ENCODE results near the gene CSPG4. TPM values are rescaled to one million over a fixed set of nuclear protein-coding genes. Genes with fewer than 3 reads are reported as not detected.

CSPG4 gene
- total RNA-seq, 6 experiments from 2014 or later: 81.2 to 111 (median 95.7) TPM

DNA sequence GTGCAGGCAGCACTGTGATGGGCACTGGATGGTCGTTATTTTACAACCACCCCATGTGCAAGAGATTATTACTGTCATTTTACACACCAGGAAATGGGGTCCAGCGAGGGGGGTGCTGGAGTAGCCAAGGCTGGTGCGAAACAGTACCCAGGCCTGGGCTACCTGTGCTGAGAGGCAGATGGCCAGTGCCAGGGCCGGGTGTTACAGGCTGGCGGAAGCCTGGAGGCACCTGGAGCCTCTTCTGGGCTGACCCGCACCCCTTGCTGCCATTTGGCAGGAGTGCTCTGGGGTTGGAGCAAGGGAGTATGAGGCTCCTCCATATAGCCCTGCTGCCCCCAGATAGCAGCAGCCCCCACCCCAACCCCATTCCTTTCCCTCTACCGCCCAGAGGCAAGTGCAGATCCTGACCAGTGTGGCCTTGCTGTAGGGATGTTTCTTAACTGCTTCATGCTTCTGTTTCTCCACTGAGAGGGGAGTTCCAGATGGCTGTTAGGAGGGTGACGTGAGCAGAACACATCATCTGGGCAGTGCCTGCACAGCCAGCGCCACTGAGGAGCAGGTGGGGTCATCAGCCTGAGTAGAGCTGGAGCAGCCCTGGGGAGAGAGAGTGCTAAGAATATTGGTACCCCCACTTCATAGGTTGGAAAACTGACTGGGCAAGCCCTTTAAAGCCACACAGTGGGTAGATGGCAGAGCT, 49.7 kb downstream of the CSPG4 start:
- TF ChIP-seq, protein P1, sequence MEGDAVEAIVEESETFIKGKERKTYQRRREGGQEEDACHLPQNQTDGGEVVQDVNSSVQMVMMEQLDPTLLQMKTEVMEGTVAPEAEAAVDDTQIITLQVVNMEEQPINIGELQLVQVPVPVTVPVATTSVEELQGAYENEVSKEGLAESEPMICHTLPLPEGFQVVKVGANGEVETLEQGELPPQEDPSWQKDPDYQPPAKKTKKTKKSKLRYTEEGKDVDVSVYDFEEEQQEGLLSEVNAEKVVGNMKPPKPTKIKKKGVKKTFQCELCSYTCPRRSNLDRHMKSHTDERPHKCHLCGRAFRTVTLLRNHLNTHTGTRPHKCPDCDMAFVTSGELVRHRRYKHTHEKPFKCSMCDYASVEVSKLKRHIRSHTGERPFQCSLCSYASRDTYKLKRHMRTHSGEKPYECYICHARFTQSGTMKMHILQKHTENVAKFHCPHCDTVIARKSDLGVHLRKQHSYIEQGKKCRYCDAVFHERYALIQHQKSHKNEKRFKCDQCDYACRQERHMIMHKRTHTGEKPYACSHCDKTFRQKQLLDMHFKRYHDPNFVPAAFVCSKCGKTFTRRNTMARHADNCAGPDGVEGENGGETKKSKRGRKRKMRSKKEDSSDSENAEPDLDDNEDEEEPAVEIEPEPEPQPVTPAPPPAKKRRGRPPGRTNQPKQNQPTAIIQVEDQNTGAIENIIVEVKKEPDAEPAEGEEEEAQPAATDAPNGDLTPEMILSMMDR (IDR thresholded peaks at IDR 0.05): no peak
- Mint-ChIP-seq H3K36me3 (ENCODE audit: low read depth) (peaks cover 14% of the 10 kb centered on the region), H3K4me3 (peak overlapping the region; percentile 5; the same call in 1 of the 2 replicates), H3K27me3 (ENCODE audit: insufficient read depth) (peaks cover 15% of the 10 kb centered on the region), H3K9me3 (0 out of 2 replicates have a peak, but pooled peaks cover 4% of the 10 kb centered on the region), H3K4me1 (ENCODE audit: low read depth) (peaks cover 65% of the 10 kb centered on the region), H3K27ac (peak overlapping the region; percentile 100)
- DNase-seq: no peak

DNA sequence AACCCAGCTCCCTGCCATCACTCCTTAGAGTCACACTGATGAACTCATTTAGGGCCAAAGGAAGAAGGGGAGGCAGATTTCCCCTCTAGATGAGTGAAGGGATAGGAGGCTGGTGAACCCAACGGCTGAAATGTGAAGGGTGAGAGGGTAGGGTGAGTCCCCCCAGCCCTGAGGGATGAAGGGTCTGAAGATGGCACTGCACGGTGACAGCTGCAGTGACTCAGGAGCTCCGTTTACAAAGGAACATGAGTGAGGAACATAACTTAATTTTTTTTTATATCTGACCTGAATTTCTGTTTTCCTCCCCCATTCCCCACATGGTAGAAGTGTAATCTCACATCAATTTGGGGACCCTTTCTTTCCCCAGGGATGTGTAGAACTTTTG, 50.9 kb downstream of the CSPG4 start:
- DNase-seq: no peak
- peak overlapping the region; percentile 100 for H3K27ac Mint-ChIP-seq
- H3K9me3 Mint-ChIP-seq: 0 out of 2 replicates have a peak, but pooled peaks cover 4% of the 10 kb centered on the region
- peaks cover 9% of the 10 kb centered on the region for H3K27me3 Mint-ChIP-seq (ENCODE audit: insufficient read depth)
- peak overlapping the region; percentile 79 for H3K4me3 Mint-ChIP-seq
- peaks cover 53% of the 10 kb centered on the region for H3K4me1 Mint-ChIP-seq (ENCODE audit: low read depth)
- TF ChIP-seq, protein P1 (IDR thresholded peaks at IDR 0.05): no peak
- peaks cover 14% of the 10 kb centered on the region for H3K36me3 Mint-ChIP-seq (ENCODE audit: low read depth)

DNA sequence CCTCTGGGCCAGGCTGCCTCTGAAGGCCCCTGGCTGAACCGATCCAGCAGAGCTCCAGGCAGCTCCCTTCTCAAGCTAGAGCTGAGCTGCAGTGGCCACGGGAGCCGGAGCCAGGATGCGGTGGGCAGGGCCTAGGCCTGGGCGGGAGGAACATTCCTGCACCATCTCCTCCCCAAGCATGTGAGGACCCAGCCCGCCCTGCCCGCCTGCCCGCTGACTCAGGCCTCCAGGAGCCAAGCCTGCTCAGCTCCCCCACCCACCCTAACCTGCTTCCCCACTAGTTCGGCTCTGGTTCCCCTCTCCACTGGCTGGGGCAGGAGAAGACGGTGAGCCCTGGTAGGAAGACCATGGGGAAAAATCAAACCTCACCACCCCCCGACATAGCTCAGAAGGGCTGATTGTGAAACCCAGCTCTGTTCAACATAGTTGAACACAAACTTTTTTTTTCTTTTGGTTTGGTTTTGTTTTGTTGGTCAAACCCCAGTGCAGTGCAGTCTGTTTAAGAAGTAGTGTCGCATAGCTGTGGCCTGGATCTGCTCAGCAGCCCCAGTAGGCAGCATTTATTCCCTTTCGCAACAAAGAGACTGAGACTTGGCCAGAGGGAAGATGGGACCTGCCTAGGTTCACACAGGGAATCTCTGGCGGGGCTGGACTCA, 51.4 kb downstream of the CSPG4 start:
- Mint-ChIP-seq H3K4me1 (ENCODE audit: low read depth) (peaks cover 48% of the 10 kb centered on the region), H3K36me3 (ENCODE audit: low read depth) (peaks cover 15% of the 10 kb centered on the region), H3K4me3 (peak overlapping the region; percentile 79), H3K27ac (peak overlapping the region; percentile 100), H3K9me3 (0 out of 2 replicates have a peak, but pooled peaks cover 4% of the 10 kb centered on the region), H3K27me3 (ENCODE audit: insufficient read depth) (peaks cover 5% of the 10 kb centered on the region)
- TF ChIP-seq, protein P1 (IDR thresholded peaks at IDR 0.05): no peak
- DNase-seq: peak; percentile 94

DNA sequence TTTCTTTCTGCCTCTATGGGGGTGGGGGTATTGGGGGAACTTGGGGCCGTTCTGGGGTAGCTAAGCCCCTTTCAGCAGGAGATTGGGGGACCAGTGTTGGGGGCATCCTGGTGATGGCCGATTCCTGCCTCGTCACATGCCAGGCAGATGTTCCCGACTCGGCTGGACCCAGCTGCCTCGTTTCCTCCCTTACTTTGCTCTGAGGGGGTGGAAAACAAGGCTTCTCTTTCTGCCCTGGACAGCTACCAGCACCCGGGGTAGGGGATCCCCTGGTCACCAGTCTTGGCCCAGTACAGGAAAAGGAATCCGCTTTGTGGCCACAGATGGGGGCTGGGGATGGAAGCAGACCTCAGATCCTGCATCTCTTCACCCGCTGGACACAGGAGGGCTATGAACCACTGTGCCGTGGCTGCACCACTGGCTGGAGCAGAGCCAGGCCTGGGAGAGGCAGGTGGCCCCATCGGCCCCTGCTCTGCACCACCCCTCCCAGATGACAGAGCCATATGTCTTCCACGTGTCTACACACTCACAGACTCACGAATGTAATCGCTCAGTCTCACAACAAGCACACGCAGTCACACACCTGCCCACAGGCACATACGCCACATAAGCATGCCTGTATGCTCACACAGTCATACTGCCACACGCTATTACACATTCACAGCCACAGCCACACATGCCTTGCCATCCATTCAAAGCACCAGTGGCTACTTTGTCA, 52.6 kb downstream of the CSPG4 start:
- Mint-ChIP-seq H3K4me1 (ENCODE audit: low read depth) (peaks cover 42% of the 10 kb centered on the region), H3K4me3 (peak overlapping the region; percentile 5; the same call in 1 of the 2 replicates), H3K27ac (peak overlapping the region; percentile 100), H3K36me3 (ENCODE audit: low read depth) (peaks cover 10% of the 10 kb centered on the region), H3K27me3 (ENCODE audit: insufficient read depth) (peaks cover 5% of the 10 kb centered on the region), H3K9me3 (no peaks in the 10 kb centered on the region)
- TF ChIP-seq, protein P1 (IDR thresholded peaks at IDR 0.05): no peak
- DNase-seq: no peak

DNA sequence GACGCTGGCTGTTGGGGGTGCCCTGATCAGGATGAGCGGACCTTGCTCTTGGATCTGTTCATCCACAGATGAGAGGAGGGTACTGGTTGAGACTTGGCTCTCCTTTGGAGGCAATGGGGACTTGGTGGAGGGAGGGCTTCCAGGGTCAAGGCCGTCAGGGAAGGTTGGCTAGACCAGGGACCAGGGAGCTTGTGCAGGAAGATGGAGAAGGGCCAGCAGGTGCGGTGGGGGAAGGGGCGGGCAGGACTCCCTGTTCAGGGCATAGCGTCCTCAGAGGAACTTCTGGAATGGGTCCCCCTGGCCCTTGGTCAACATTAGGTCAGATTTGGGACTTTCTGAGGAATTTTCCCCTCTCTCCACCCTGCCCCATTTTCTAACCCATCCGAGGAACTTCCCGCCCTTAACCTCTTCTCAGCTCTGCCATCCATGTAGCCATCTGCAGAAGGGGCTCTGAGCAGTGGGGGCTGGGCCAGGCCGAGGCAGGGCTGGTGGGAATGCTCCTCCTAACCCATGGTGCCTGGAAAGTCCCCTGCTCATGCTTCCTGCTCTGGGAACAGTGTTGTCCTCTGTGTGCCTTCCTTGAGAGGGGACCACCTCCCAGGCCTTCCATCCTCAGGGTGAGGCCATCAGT, 53.4 kb downstream of the CSPG4 start:
- no peak for DNase-seq
- peaks cover 49% of the 10 kb centered on the region for H3K4me1 Mint-ChIP-seq (ENCODE audit: low read depth)
- peak overlapping the region; percentile 100 for H3K27ac Mint-ChIP-seq
- no peak overlapping the region; the same call in 1 of the 2 replicates for H3K4me3 Mint-ChIP-seq
- H3K27me3 Mint-ChIP-seq (ENCODE audit: insufficient read depth): peaks cover 5% of the 10 kb centered on the region
- TF ChIP-seq, protein P1 (IDR thresholded peaks at IDR 0.05): no peak
- peaks cover 10% of the 10 kb centered on the region for H3K36me3 Mint-ChIP-seq (ENCODE audit: low read depth)
- H3K9me3 Mint-ChIP-seq: no peaks in the 10 kb centered on the region
